ENCODE measurements around the gene RAB6D.
A peak's percentile ranks its signal among the peaks of the same experiment; 100 is the strongest.
"Not testable (repeated sequence)": the region's sequence is repeated elsewhere in the genome, so short reads cannot be mapped to it uniquely, and the experiment has no call there.

RAB6D gene

DNA sequence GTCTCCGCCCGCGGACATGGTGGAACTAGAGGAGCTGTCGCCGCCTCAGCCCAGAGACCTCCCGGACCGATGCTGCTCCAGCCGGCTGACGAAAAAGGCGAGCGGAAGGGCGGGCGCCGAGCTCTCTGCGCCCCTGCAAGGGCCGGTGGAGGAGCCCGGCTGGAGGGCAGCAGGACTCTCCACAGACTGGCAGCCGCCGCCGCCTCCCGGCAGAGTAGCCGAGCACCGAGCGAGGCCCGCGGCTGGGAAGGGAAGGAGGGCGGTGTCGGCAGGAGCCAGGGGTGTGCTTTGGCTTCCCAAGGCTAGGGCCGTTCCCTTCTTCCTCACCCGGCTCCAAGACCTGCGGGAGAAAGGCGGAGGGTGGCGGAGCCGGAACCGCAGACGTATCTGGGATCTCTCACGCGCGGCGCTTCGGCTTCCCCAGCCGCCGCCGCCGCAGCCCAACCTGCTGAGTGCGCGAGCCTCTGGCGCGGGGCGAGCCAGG, at the start of gene RAB6D:
Gene RAB6D, minus strand, starts transcription at position 466 of the 484 bp plus-strand sequence. Its CDS starts 448 bp downstream, at position 18.
- not testable (repeated sequence) for DNase-seq (ENCODE audit: extremely low read depth, low read depth)

DNA sequence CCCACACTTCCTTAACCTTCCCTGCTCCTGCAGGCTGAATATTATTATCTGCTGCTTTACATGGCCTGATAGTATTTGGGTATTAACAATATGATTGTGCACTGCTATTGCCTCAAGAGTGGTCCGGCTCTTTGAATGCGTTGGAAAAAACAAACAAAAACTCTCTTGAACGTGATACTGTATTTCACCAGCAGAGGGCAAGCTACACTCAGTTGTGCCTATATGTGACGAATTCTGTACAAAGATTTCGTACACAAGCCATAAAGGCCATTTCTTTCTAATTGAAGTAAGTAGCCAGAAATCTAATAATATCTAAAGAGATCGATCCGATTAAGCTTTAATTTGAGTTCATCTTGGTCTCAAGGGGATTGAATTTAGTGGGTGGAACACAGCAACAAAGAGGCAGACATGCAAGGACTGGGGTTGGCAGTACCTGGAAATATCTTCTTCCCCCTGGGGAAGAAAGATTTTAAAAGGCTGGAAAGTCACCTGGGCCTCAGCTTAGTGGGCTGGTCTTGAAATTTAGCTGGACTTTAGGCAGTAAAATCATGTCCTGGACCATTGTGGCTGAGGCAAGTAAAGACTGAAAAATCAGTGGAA, 49.3 kb upstream of the RAB6D start:
- TF ChIP-seq, protein P1, sequence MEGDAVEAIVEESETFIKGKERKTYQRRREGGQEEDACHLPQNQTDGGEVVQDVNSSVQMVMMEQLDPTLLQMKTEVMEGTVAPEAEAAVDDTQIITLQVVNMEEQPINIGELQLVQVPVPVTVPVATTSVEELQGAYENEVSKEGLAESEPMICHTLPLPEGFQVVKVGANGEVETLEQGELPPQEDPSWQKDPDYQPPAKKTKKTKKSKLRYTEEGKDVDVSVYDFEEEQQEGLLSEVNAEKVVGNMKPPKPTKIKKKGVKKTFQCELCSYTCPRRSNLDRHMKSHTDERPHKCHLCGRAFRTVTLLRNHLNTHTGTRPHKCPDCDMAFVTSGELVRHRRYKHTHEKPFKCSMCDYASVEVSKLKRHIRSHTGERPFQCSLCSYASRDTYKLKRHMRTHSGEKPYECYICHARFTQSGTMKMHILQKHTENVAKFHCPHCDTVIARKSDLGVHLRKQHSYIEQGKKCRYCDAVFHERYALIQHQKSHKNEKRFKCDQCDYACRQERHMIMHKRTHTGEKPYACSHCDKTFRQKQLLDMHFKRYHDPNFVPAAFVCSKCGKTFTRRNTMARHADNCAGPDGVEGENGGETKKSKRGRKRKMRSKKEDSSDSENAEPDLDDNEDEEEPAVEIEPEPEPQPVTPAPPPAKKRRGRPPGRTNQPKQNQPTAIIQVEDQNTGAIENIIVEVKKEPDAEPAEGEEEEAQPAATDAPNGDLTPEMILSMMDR (IDR thresholded peaks at IDR 0.05; ENCODE audit: low read depth, low read length), result peak; percentile 74
- DNase-seq (ENCODE audit: extremely low read depth, low read depth), result peak; percentile 18

DNA sequence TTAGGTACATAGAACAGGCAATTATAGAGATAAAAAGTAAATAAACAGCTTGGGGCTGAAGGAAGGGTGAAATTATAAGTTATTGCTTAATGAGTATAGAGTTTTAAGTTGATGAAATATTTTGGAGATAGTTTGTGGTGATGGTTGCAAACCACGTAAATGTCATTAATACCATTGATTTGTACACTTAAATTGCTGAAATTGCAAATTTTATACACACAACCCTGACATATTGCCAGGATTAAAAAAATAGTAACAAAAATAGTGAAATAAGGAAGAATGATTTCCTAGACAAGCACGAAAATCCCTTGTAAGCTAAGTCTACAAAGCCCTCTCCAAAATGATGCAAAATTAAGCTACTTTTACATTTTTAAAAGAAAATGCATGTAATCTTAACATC, 46.2 kb upstream of the RAB6D start:
- TF ChIP-seq, protein P1 (IDR thresholded peaks at IDR 0.05; ENCODE audit: low read depth, low read length), result no peak
- DNase-seq (ENCODE audit: extremely low read depth, low read depth), result no peak

DNA sequence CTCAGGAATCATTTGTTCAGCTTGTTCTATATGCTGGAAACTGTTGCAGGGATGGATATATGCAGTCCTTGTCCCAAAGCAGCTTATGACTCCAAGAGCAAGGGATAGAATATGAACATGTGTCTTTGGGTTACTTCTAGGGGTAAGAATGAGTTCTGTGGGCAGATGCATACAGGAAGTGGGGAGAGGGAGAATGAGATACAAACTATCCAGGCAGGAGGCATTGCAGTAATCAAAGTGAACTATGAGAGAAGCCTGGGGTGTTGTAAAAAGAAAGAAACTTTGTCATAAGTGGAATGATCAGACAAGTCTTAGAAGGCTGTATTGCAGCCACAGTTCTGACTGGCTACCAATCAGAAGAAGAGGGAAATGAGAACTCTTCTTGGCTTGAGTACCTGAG, 44.8 kb upstream of the RAB6D start:
- TF ChIP-seq, protein P1 (IDR thresholded peaks at IDR 0.05; ENCODE audit: low read depth, low read length), result no peak
- DNase-seq (ENCODE audit: extremely low read depth, low read depth), result no peak

DNA sequence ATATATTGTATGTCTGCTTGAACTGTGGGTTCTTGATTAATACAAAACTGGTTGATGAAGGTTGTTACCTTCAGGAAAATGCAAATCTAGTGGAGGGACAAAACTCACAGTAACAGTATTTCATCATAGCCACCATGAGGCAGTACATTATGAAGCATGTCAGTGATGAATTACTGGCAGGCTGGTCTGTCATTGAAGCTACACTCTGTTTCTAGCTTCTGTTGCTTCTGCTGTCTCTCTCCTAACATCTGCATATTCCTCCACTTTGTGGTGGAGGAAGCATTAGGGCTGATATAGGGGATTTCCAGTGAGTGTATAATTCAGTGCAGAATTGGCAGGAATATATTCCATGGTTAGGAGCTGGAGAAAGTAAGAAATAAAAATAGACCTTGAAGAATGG, 44.2 kb upstream of the RAB6D start:
- no peak for DNase-seq (ENCODE audit: extremely low read depth, low read depth)
- TF ChIP-seq, protein P1 (IDR thresholded peaks at IDR 0.05; ENCODE audit: low read depth, low read length), result no peak

DNA sequence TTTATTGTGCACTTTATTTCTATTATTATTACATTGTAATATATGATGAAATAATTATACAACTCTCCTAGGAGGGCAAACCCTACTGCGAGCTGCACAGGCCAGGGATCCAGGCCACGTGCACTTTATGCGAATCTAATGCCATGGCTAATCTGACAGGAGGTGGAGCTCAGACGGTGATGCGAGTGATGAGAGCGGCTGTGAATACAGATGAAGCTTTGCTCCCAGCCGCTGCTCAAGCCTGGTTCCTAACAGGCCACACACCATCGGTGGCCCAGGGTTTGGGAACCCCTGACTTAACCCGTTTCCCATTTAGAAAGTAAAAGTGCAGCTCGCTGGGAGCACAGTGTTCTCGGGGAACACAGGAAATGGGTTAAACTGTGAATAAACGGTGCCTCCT, 40.8 kb upstream of the RAB6D start:
- DNase-seq (ENCODE audit: extremely low read depth, low read depth), result no peak
- TF ChIP-seq, protein P1 (IDR thresholded peaks at IDR 0.05; ENCODE audit: low read depth, low read length), result no peak

DNA sequence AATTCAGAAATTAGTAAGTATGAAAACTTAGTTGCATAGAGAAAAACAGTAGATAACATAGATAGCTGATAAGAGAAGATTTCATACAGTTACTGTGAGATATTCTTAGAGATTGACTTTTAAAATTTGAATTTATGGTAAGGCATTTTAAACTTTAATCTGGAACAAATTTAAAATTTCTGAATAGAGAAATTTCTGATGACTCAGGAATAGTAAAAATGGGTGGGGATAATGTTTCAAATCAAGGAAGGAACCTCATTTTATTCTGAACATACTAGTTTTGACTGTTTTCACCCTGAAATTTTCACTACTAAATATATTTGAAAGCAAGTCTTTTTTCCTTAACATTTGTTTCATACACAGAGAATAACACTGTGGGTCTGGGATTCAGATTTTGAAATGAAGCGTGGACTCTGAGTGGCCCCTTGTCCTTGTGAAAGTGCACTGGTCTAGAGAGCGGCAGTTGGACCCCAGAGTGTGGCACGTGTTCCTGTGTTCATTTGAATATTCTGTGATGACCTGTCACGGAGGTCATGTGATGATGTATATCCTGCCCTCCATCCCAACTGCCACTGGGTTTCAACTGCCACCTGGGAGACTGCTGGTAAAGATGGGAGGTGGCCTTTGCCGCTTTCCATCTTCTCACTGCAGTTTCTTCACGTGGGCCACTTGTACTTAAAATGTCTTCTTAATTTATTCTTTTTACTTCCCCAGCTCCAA, 38.5 kb upstream of the RAB6D start:
- TF ChIP-seq, protein P1 (IDR thresholded peaks at IDR 0.05; ENCODE audit: low read depth, low read length), result no peak
- DNase-seq (ENCODE audit: extremely low read depth, low read depth), result no peak
